IPS DF 6.9 (cell line): Measurements from ENCODE around the gene STC2.

Source experiments
- DNase-seq: peaks from one replicate; pipeline ENCODE4 v3.0.0-alpha.2; 2013; ENCODE audit warnings: low read depth, low spot score
- H3K27ac ChIP-seq: one replicate; pipeline ENCODE4 v1.5.1; 2013; ENCODE audit warnings: low read length, control low read depth
- H3K27me3 ChIP-seq: 2 replicates; pipeline ENCODE4 v1.6.1; 2013; ENCODE audit warnings: mild to moderate bottlenecking, low read length; ENCODE audit not compliant: control insufficient read depth, insufficient read depth
- H3K36me3 ChIP-seq: 2 replicates; pipeline ENCODE4 v1.6.1; 2013; ENCODE audit warnings: low read length; ENCODE audit not compliant: control insufficient read depth, insufficient read depth
- H3K4me1 ChIP-seq: 2 replicates; pipeline ENCODE4 v1.6.1; 2013; ENCODE audit warnings: low read length; ENCODE audit not compliant: control insufficient read depth, insufficient read depth
- H3K4me3 ChIP-seq: 2 replicates; pipeline ENCODE4 v1.5.1; 2013; ENCODE audit warnings: mild to moderate bottlenecking, low read length
- H3K9me3 ChIP-seq: 2 replicates; pipeline ENCODE4 v1.6.1; 2013; ENCODE audit warnings: low read length, inconsistent platforms; ENCODE audit not compliant: control insufficient read depth, insufficient read depth
- WGBS: extraction: QIAGEN DNeasy Blood & Tissue Kit; methylation state at CpG from one replicate; pipeline ENCODE4 v1.1.7; 2013; ENCODE audit warnings: mixed read lengths, missing lambda C conversion rate; ENCODE audit not compliant: insufficient read length, insufficient coverage; 5-methylcytosine and 5-hydroxymethylcytosine counted together

STC2 gene

DNA sequence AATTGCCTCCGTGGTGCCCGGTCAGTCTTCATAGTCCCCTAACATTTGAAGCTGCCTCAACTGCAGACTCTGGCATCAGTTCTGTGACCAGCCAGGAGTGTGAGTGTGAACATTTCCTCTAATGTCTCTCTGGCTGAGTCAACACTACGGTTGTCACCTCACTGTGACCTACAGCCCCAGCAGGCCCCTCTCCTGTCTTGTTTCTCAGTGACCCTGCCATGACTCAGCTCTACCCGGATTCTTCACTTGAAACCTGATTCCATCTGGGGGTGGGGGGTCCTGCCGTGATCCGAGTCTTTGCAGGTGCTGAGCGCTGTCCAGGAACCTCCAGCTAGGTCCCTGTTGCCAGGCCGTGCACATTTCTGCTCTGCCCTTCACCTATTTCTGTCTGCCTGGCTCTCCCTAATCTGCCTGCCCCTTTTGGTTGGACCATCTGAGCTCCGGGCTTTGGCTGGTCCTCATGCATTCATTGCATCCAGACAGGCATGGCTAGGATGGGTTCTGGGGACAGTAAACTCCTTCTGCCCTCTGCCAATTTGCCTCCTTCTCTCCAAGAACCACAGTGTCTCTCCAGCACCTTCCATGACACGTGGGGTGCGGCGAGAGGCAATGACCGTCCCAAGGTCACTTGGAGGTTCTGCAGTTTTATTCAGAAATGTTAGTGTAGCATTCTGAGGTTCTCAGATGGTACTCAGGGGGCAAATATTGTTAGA, 24.2 kb downstream of the STC2 start:
- no peak for DNase-seq
- H3K27ac ChIP-seq: no peak overlapping the region
- no peaks in the 10 kb centered on the region; the same call in 1 of the 2 replicates for H3K9me3 ChIP-seq
- H3K27me3 ChIP-seq: no peaks in the 10 kb centered on the region
- H3K36me3 ChIP-seq: no peaks in the 10 kb centered on the region
- H3K4me1 ChIP-seq: peaks cover 6% of the 10 kb centered on the region
- no CpG with 5 or more reads among the region's 13 CpGs for WGBS
- H3K4me3 ChIP-seq: no peak overlapping the region

- no CpG with 5 or more reads among the region's 6 CpGs for WGBS
- Histone ChIP-seq H3K4me3 (no peak overlapping the region), H3K4me1 (peaks cover 6% of the 10 kb centered on the region), H3K27me3 (no peaks in the 10 kb centered on the region), H3K27ac (no peak overlapping the region), H3K36me3 (no peaks in the 10 kb centered on the region), H3K9me3 (no peaks in the 10 kb centered on the region)
- no peak for DNase-seq
These were observed 25.6 kb downstream of the STC2 start for GRCh38 chr5:173302546-173303155.

- H3K27me3 ChIP-seq: no peaks in the 10 kb centered on the region
- DNase-seq: no peak
- no peak overlapping the region for H3K4me3 ChIP-seq
- no CpG with 5 or more reads among the region's 17 CpGs for WGBS
- H3K36me3 ChIP-seq: no peaks in the 10 kb centered on the region
- H3K9me3 ChIP-seq: no peaks in the 10 kb centered on the region
- peaks cover 6% of the 10 kb centered on the region for H3K4me1 ChIP-seq
- no peak overlapping the region for H3K27ac ChIP-seq
These were observed 26.3 kb downstream of the STC2 start for GRCh38 chr5:173301695-173302545.

- DNase-seq: no peak
- H3K4me3 ChIP-seq: no peak overlapping the region
- H3K9me3 ChIP-seq: no peaks in the 10 kb centered on the region
- H3K36me3 ChIP-seq: no peaks in the 10 kb centered on the region
- H3K4me1 ChIP-seq: peaks cover 6% of the 10 kb centered on the region
- no CpG with 5 or more reads among the region's 6 CpGs for WGBS
- H3K27me3 ChIP-seq: no peaks in the 10 kb centered on the region
- no peak overlapping the region for H3K27ac ChIP-seq
These were observed 27.7 kb downstream of the STC2 start for GRCh38 chr5:173300389-173301047.

GRCh38 chr5:173299820-173300219, 28.4 kb downstream of the STC2 start:
- peaks cover 6% of the 10 kb centered on the region for H3K4me1 ChIP-seq

DNA sequence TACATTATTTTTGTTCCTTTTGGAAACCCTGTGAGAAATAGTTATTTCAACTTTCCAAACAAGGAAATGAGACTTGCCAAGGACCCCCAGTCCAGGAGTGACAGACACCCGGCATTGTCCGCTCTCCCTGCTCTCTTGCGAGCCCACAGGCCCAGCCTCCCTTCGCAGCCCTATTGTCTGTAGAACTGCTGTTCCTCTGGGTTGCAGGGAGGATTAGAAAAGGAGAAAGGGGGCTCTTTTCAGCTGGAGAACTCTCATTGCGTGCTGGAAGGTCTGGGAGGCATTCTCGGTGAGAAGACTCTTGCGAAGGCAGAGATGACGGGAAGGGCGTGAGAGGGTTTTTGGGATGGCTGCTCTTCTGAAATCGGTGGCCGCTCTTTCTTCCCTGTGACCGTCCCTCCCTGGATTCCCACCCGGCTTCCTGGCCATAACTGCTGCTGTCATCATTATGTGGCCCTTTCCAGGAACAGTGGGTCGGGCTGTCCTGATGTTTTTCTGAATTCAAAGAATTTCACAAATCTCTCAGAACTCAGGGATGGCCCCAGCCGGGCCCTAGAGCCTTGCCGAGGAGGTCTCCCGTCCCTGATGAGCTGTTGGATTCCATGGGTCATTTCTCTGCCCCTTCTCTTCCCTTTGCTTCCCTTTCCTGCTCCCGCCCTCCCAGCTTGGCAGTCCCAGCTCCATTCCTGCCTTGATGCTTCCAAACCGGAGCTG, 29.8 kb downstream of the STC2 start:
- no peaks in the 10 kb centered on the region for H3K27me3 ChIP-seq
- no peaks in the 10 kb centered on the region; the same call in 1 of the 2 replicates for H3K4me1 ChIP-seq
- no peaks in the 10 kb centered on the region for H3K9me3 ChIP-seq

More at GRCh38 chr5:173299820-173300219, 28.4 kb downstream of the STC2 start:
- H3K36me3 ChIP-seq: no peaks in the 10 kb centered on the region
- no peaks in the 10 kb centered on the region for H3K9me3 ChIP-seq
- H3K27ac ChIP-seq: no peak overlapping the region
- no peaks in the 10 kb centered on the region for H3K27me3 ChIP-seq
- WGBS: no CpG with 5 or more reads among the region's 7 CpGs
- DNase-seq: no peak
- H3K4me3 ChIP-seq: no peak overlapping the region

DNA sequence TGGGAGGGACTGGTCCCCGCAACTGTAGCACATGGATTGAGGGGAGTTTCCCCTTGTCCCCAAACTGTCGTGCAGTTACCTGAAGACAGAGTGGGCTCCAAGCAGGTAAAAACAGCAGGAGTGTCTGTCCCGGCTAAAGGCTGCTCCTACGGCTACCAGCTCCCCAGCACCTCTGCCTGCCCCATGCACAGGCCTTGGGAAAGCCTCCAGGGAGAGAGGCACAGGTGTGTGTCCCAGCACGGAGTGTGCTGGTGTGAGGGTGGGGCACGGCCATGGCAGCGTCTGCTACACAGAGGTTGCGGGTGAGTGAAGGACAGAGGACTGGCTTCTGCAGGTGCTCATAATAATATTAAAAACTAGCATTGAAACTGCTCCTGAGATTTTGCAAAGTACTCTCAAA, 30.4 kb downstream of the STC2 start:
- no CpG with 5 or more reads among the region's 8 CpGs for WGBS
- H3K27me3 ChIP-seq: no peaks in the 10 kb centered on the region
- H3K27ac ChIP-seq: no peak overlapping the region
- no peaks in the 10 kb centered on the region for H3K36me3 ChIP-seq
- no peak for DNase-seq
- no peaks in the 10 kb centered on the region; the same call in 1 of the 2 replicates for H3K4me1 ChIP-seq
- H3K4me3 ChIP-seq: no peak overlapping the region
- no peaks in the 10 kb centered on the region for H3K9me3 ChIP-seq

More for the DNA sequence above, 29.8 kb downstream of the STC2 start:
- Histone ChIP-seq H3K4me3 (no peak overlapping the region), H3K36me3 (no peaks in the 10 kb centered on the region), H3K27ac (no peak overlapping the region)
- WGBS: no CpG with 5 or more reads among the region's 19 CpGs
- DNase-seq: no peak

GRCh38 chr5:173296737-173297676, 31.2 kb downstream of the STC2 start:
- Histone ChIP-seq H3K4me3 (no peak overlapping the region), H3K27me3 (no peaks in the 10 kb centered on the region), H3K36me3 (no peaks in the 10 kb centered on the region), H3K4me1 (no peaks in the 10 kb centered on the region), H3K27ac (no peak overlapping the region), H3K9me3 (no peaks in the 10 kb centered on the region)
- no CpG with 5 or more reads among the region's 25 CpGs for WGBS
- no peak for DNase-seq

- no peak for DNase-seq
- no CpG with 5 or more reads among the region's 1 CpG for WGBS
- no peaks in the 10 kb centered on the region for H3K4me1 ChIP-seq
- no peaks in the 10 kb centered on the region for H3K36me3 ChIP-seq
- no peak overlapping the region for H3K4me3 ChIP-seq
- no peaks in the 10 kb centered on the region for H3K9me3 ChIP-seq
- H3K27me3 ChIP-seq: no peaks in the 10 kb centered on the region
- no peak overlapping the region for H3K27ac ChIP-seq
These were observed 32.4 kb downstream of the STC2 start for GRCh38 chr5:173295796-173296195.
